GM12892 (cell line): ENCODE measurements around the gene SMIM45.

Source experiments
- POLR2A ChIP-seq: IDR thresholded peaks from 2 replicates; pipeline ENCODE4 v1.6.1; 2011; ENCODE audit warnings: low read depth, low read length, control low read depth
- POLR2AphosphoS5 ChIP-seq: IDR thresholded peaks from 2 replicates; pipeline ENCODE4 v1.6.1; 2011; ENCODE audit warnings: low read depth, low read length, control low read depth
- TAF1 ChIP-seq: IDR thresholded peaks from 2 replicates; pipeline ENCODE4 v1.6.1; 2011; ENCODE audit warnings: low read depth, mild to moderate bottlenecking, control low read depth, low read length, borderline replicate concordance

DNA sequence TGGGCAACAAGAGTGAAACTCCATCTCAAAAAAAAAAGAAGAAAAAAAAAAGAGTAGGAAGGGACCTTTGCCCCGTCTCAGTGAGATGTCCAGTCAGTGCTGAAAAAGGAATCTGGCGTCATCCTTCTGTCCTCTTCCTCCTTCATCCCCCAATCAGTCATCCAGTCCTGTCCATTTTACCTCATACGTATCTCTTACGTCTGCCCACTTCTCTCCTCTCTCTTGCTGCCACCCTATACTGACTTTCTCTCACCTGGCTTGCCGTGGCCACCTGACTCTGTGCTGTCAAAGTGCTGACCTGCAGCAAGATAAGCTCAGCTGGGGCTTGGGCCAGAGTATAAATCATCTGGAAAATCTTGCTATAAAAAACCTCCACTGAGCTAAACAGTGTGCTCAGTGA lies 30.9 kb downstream of the SMIM45 start:
- TF ChIP-seq POLR2A, result no peak
- no peak for TF ChIP-seq POLR2AphosphoS5
- TF ChIP-seq TAF1, result no peak
